ENCODE measurements around the gene NRF1. TPM values are rescaled to one million over a fixed set of nuclear protein-coding genes. Genes with fewer than 3 reads are reported as not detected.

The NRF1 gene
- total RNA-seq, 1 experiment from 2014 or later = 13.6 TPM

DNA sequence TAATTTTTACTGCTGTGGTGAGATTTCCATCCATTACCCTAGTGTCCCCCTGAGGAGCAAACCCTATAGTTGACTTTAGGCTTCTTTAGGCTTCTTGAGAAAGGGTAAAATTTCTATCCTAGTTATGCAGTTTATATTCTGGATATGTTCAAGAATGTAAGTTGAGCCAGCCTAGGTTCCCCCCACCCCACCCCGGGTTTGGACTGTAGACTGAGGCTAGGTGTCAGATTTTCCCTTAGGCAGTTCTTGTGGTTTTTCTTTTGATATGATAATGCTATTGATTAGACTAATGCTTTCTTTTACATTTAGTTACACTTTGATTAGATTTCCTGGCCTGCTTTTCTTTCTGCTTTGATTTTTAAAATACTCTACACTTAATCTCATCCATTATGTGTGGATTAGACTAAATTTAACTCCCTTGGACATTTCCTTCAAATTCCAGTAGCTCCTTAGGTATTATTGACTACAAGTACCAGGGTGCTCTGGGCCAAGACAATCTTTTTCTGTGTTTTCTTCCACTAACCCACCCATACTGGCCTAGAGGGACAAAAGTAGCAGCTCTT, 37.7 kb downstream of the NRF1 start:
- Histone ChIP-seq H4K20me1 (ENCODE audit: low read length) (no peaks in the 10 kb centered on the region), H2AFZ (ENCODE audit: low read length) (no peak overlapping the region), H3K27ac (ENCODE audit: low read length) (peak overlapping the region; percentile 51; the same call in 1 of the 2 replicates), H3K9me3 (ENCODE audit: low read length) (no peaks in the 10 kb centered on the region), H3K9ac (ENCODE audit: low read length) (no peak overlapping the region), H3K4me1 (ENCODE audit: insufficient read depth, low read length) (peaks cover 38% of the 10 kb centered on the region), H3K36me3 (ENCODE audit: low read depth, low read length) (0 out of 2 replicates have a peak, but pooled peaks cover 4% of the 10 kb centered on the region), H3K79me2 (ENCODE audit: low read length) (peaks cover 36% of the 10 kb centered on the region), H3K4me2 (ENCODE audit: low read length) (0 out of 2 replicates have a peak overlapping the region, but pooled peaks have one; percentile 60), H3K9me2 (replicated peaks; ENCODE audit: low read length) (no peaks in the 10 kb centered on the region), H3F3A (ENCODE audit: low read length, unreplicated experiment) (no peaks in the 10 kb centered on the region), H3K4me3 (ENCODE audit: low read length) (no peak overlapping the region), H3K27me3 (ENCODE audit: low read length) (no peaks in the 10 kb centered on the region)
- no peak for ATAC-seq
- BruUV-seq (replicated peaks) = no TSS peak
- intact Hi-C loops (cut with micrococcal nuclease) = no loop called here
- ChIA-PET POLR2A (ENCODE audit: unreplicated experiment) (interaction anchor here (0.6 kb wide), 1 partner anchor 8 kb away, joined by 6 read pairs; no protein-coding TSS in a partner anchor), CTCF (no interaction called here)
- no peak for TF ChIP-seq EZH2 (IDR thresholded peaks at IDR 0.05; ENCODE audit: low read length, unreplicated experiment)
- TF ChIP-seq EZH2phosphoT487 (IDR thresholded peaks at IDR 0.05; ENCODE audit: borderline replicate concordance, low read length) = no peak
- TF ChIP-seq CTCF (conservative IDR thresholded peaks at IDR 0.05; ENCODE audit: low read depth, low read length) = no peak
- DNase-seq = no peak

- peak; percentile 70 for DNase-seq
- Histone ChIP-seq H3K27me3 (ENCODE audit: low read length) (no peaks in the 10 kb centered on the region), H3K79me2 (ENCODE audit: low read length) (peaks cover 39% of the 10 kb centered on the region), H3K4me3 (ENCODE audit: low read length) (no peak overlapping the region), H3K27ac (ENCODE audit: low read length) (peak overlapping the region; percentile 51), H3K9ac (ENCODE audit: low read length) (no peak overlapping the region), H3K9me2 (replicated peaks; ENCODE audit: low read length) (no peaks in the 10 kb centered on the region), H3K9me3 (ENCODE audit: low read length) (no peaks in the 10 kb centered on the region), H4K20me1 (ENCODE audit: low read length) (no peaks in the 10 kb centered on the region), H2AFZ (ENCODE audit: low read length) (no peak overlapping the region), H3F3A (ENCODE audit: low read length, unreplicated experiment) (no peaks in the 10 kb centered on the region), H3K36me3 (ENCODE audit: low read depth, low read length) (0 out of 2 replicates have a peak, but pooled peaks cover 4% of the 10 kb centered on the region), H3K4me1 (ENCODE audit: insufficient read depth, low read length) (peaks cover 38% of the 10 kb centered on the region), H3K4me2 (ENCODE audit: low read length) (peak overlapping the region; percentile 60)
- POLR2A ChIA-PET (ENCODE audit: unreplicated experiment) = no interaction called here
- TSS peak; percentile 74 for BruUV-seq (replicated peaks)
- CTCF ChIA-PET = no interaction called here
- peak; percentile 60 for ATAC-seq
- intact Hi-C loops (cut with micrococcal nuclease) = no loop called here
- TF ChIP-seq CTCF (conservative IDR thresholded peaks at IDR 0.05; ENCODE audit: low read depth, low read length) (no peak), EZH2phosphoT487 (IDR thresholded peaks at IDR 0.05; ENCODE audit: borderline replicate concordance, low read length) (no peak), EZH2 (IDR thresholded peaks at IDR 0.05; ENCODE audit: low read length, unreplicated experiment) (no peak)
Measured at GRCh38 chr7:129650056-129650758, 38.7 kb downstream of the NRF1 start.

GRCh38 chr7:129652914-129653313, 41.4 kb downstream of the NRF1 start:
- Histone ChIP-seq H3K4me2 (ENCODE audit: low read length) (no peak overlapping the region), H3K27ac (ENCODE audit: low read length) (no peak overlapping the region), H3K27me3 (ENCODE audit: low read length) (no peaks in the 10 kb centered on the region), H3K36me3 (ENCODE audit: low read depth, low read length) (peaks cover 6% of the 10 kb centered on the region; the same call in 1 of the 2 replicates), H3K9me2 (replicated peaks; ENCODE audit: low read length) (no peaks in the 10 kb centered on the region), H3K79me2 (ENCODE audit: low read length) (peaks cover 42% of the 10 kb centered on the region), H3K9me3 (ENCODE audit: low read length) (no peaks in the 10 kb centered on the region), H3K4me3 (ENCODE audit: low read length) (no peak overlapping the region), H2AFZ (ENCODE audit: low read length) (no peak overlapping the region), H3K9ac (ENCODE audit: low read length) (no peak overlapping the region), H3F3A (ENCODE audit: low read length, unreplicated experiment) (peaks cover 3% of the 10 kb centered on the region), H4K20me1 (ENCODE audit: low read length) (no peaks in the 10 kb centered on the region), H3K4me1 (ENCODE audit: insufficient read depth, low read length) (peaks cover 40% of the 10 kb centered on the region)
- ChIA-PET POLR2A (ENCODE audit: unreplicated experiment) (no interaction called here), CTCF (no interaction called here)
- BruUV-seq (replicated peaks) = no TSS peak
- TF ChIP-seq CTCF (conservative IDR thresholded peaks at IDR 0.05; ENCODE audit: low read depth, low read length) (no peak), EZH2 (IDR thresholded peaks at IDR 0.05; ENCODE audit: low read length, unreplicated experiment) (no peak), EZH2phosphoT487 (IDR thresholded peaks at IDR 0.05; ENCODE audit: borderline replicate concordance, low read length) (no peak)
- intact Hi-C loops (cut with micrococcal nuclease) = no loop called here
- DNase-seq (no peak), ATAC-seq (no peak)
